ENCODE data around the gene POLR2A. TPM values are rescaled to one million over a fixed set of nuclear protein-coding genes. Genes with fewer than 3 reads are reported as not detected.
A peak's percentile ranks its signal among the peaks of the same experiment; 100 is the strongest.

POLR2A gene
- polyA plus RNA-seq = 10 to 100 TPM; 16.0 to 67.8 (median 25.7) TPM

GRCh38 chr17:7484067-7484918 is at the start of gene POLR2A:
Gene POLR2A (plus strand): TSS chr17:7484366.
- Mint-ChIP-seq H3K27me3 (ENCODE audit: low read depth in 3 of 3) (peaks cover 29 to 38% (median 32%) of the 10 kb centered on the region in 3 donors), H3K4me3 (peak within 1 kb of the TSS; percentile 93 to 99 (median 99)), H3K27ac (peak within 1 kb of the TSS; percentile 99 to 100 (median 100)), H3K9me3 (no peaks in the 10 kb centered on the region), H3K36me3 (no peaks in the 10 kb centered on the region), H3K4me1 (peaks cover 70 to 83% of the 10 kb centered on the region in 2 donors)
- peak; percentile 99 for DNase-seq

GRCh38 chr17:7435676-7436555 is 48.2 kb upstream of the POLR2A start:
- peaks cover 7 to 10% (median 10%) of the 10 kb centered on the region in 3 donors for H3K36me3 Mint-ChIP-seq
- no peak for DNase-seq
- peaks cover 27 to 29% (median 28%) of the 10 kb centered on the region in 3 donors for H3K27me3 Mint-ChIP-seq (ENCODE audit: low read depth in 3 of 3)
- no peaks in the 10 kb centered on the region for H3K9me3 Mint-ChIP-seq
- H3K27ac Mint-ChIP-seq = peak overlapping the region; percentile 90 to 97 (median 95)
- peaks cover 38 to 40% of the 10 kb centered on the region in 2 donors for H3K4me1 Mint-ChIP-seq
- H3K4me3 Mint-ChIP-seq = peak overlapping the region; percentile 93 to 96 (median 96)

GRCh38 chr17:7436556-7437368 is 47.4 kb upstream of the POLR2A start:
- Mint-ChIP-seq H3K36me3 (peaks cover 7 to 10% (median 10%) of the 10 kb centered on the region in 3 donors), H3K27ac (peak overlapping the region; percentile 86 to 95 (median 89)), H3K9me3 (no peaks in the 10 kb centered on the region), H3K4me3 (peak overlapping the region; percentile 93 to 96 (median 96)), H3K4me1 (peaks cover 38 to 40% of the 10 kb centered on the region in 2 donors), H3K27me3 (ENCODE audit: low read depth in 3 of 3) (peaks cover 27 to 30% (median 27%) of the 10 kb centered on the region in 3 donors)
- DNase-seq = peak; percentile 75 to 82 (median 79)

GRCh38 chr17:7437369-7437863 is 46.8 kb upstream of the POLR2A start:
- Mint-ChIP-seq H3K4me3 (peak overlapping the region; percentile 43 to 86 (median 66)), H3K9me3 (no peaks in the 10 kb centered on the region), H3K27me3 (ENCODE audit: low read depth in 3 of 3) (peaks cover 29 to 32% (median 31%) of the 10 kb centered on the region in 3 donors), H3K27ac (no peak overlapping the region), H3K4me1 (peaks cover 38 to 40% of the 10 kb centered on the region in 2 donors), H3K36me3 (peaks cover 7 to 12% (median 10%) of the 10 kb centered on the region in 3 donors)
- DNase-seq = no peak

- H3K4me3 Mint-ChIP-seq = peak overlapping the region; percentile 56 to 86 (median 66)
- H3K27me3 Mint-ChIP-seq (ENCODE audit: low read depth in 3 of 3) = peaks cover 29 to 34% (median 33%) of the 10 kb centered on the region in 3 donors
- peaks cover 38 to 40% of the 10 kb centered on the region in 2 donors for H3K4me1 Mint-ChIP-seq
- peaks cover 7 to 13% (median 10%) of the 10 kb centered on the region in 3 donors for H3K36me3 Mint-ChIP-seq
- DNase-seq = no peak
- H3K27ac Mint-ChIP-seq = peak overlapping the region in 2 of 6 donors; percentile 21 to 72
- peaks cover 0 to 1% (median 0%) of the 10 kb centered on the region in 6 donors for H3K9me3 Mint-ChIP-seq
Measured at GRCh38 chr17:7437950-7438614, 46.1 kb upstream of the POLR2A start.

- Mint-ChIP-seq H3K4me3 (peak overlapping the region; percentile 53 to 69 (median 56)), H3K36me3 (peaks cover 7 to 13% (median 10%) of the 10 kb centered on the region in 3 donors), H3K4me1 (peaks cover 38 to 40% of the 10 kb centered on the region in 2 donors), H3K27ac (peak overlapping the region in 1 of 6 donors; percentile 13), H3K27me3 (ENCODE audit: low read depth in 3 of 3) (peaks cover 33 to 34% (median 34%) of the 10 kb centered on the region in 3 donors), H3K9me3 (peaks cover 0 to 1% (median 0%) of the 10 kb centered on the region in 6 donors)
- DNase-seq = no peak
Measured at GRCh38 chr17:7438656-7439460, 45.3 kb upstream of the POLR2A start.

GRCh38 chr17:7439462-7440112 is 44.6 kb upstream of the POLR2A start, which contains the start of gene FGF11:
Gene FGF11 (plus strand): TSS chr17:7439512. CDS start chr17:7439621, 109 bp downstream.
- Mint-ChIP-seq H3K27me3 (ENCODE audit: low read depth in 3 of 3) (peaks cover 33 to 36% (median 34%) of the 10 kb centered on the region in 3 donors), H3K27ac (peak within 1 kb of the TSS in 1 of 6 donors; percentile 13), H3K4me3 (peak within 1 kb of the TSS; percentile 53 to 72 (median 60)), H3K4me1 (peaks cover 39 to 40% of the 10 kb centered on the region in 2 donors), H3K9me3 (peaks cover 0 to 1% (median 0%) of the 10 kb centered on the region in 6 donors), H3K36me3 (peaks cover 7 to 13% (median 10%) of the 10 kb centered on the region in 3 donors)
- DNase-seq = no peak

- Mint-ChIP-seq H3K9me3 (peaks cover 0 to 1% (median 0%) of the 10 kb centered on the region in 6 donors), H3K36me3 (peaks cover 7 to 13% (median 10%) of the 10 kb centered on the region in 3 donors), H3K4me1 (peaks cover 36 to 37% of the 10 kb centered on the region in 2 donors), H3K27me3 (ENCODE audit: low read depth in 3 of 3) (peaks cover 28 to 36% (median 31%) of the 10 kb centered on the region in 3 donors), H3K4me3 (peak overlapping the region in 3 of 5 donors; percentile 34 to 72 (median 66)), H3K27ac (no peak overlapping the region)
- no peak for DNase-seq
Measured at GRCh38 chr17:7440113-7440833, 43.9 kb upstream of the POLR2A start.

- H3K4me3 Mint-ChIP-seq = no peak overlapping the region
- peaks cover 0 to 1% (median 0%) of the 10 kb centered on the region in 6 donors for H3K9me3 Mint-ChIP-seq
- H3K4me1 Mint-ChIP-seq = peaks cover 39% of the 10 kb centered on the region in 2 donors
- DNase-seq = no peak
- peaks cover 7 to 13% (median 10%) of the 10 kb centered on the region in 3 donors for H3K36me3 Mint-ChIP-seq
- H3K27me3 Mint-ChIP-seq (ENCODE audit: low read depth in 3 of 3) = peaks cover 28 to 38% (median 29%) of the 10 kb centered on the region in 3 donors
- H3K27ac Mint-ChIP-seq = no peak overlapping the region
Measured at GRCh38 chr17:7440834-7441195, 43.4 kb upstream of the POLR2A start.

GRCh38 chr17:7441266-7441665 is 42.9 kb upstream of the POLR2A start:
- H3K4me1 Mint-ChIP-seq = peaks cover 39% of the 10 kb centered on the region in 2 donors

More at GRCh38 chr17:7441266-7441665, 42.9 kb upstream of the POLR2A start:
- no peak overlapping the region for H3K27ac Mint-ChIP-seq
- H3K4me3 Mint-ChIP-seq = no peak overlapping the region
- peaks cover 0 to 1% (median 0%) of the 10 kb centered on the region in 6 donors for H3K9me3 Mint-ChIP-seq
- peaks cover 27 to 38% (median 31%) of the 10 kb centered on the region in 3 donors for H3K27me3 Mint-ChIP-seq (ENCODE audit: low read depth in 3 of 3)
- H3K36me3 Mint-ChIP-seq = peaks cover 10 to 13% (median 11%) of the 10 kb centered on the region in 3 donors
- DNase-seq = no peak
